HG02678 (cell line): ENCODE results near the gene SH2D1B.
"Not testable (repeated sequence)": the region's sequence is repeated elsewhere in the genome, so short reads cannot be mapped to it uniquely, and the experiment has no call there.

Experiments used
- ATAC-seq: cut with Tn5 transposase; IDR thresholded peaks from one replicate; pipeline ENCODE4 v1.9.1; 2021; ENCODE audit warnings: mild to moderate bottlenecking, moderate library complexity; ENCODE audit not compliant: unreplicated experiment

SH2D1B gene, protein sequence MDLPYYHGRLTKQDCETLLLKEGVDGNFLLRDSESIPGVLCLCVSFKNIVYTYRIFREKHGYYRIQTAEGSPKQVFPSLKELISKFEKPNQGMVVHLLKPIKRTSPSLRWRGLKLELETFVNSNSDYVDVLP

DNA sequence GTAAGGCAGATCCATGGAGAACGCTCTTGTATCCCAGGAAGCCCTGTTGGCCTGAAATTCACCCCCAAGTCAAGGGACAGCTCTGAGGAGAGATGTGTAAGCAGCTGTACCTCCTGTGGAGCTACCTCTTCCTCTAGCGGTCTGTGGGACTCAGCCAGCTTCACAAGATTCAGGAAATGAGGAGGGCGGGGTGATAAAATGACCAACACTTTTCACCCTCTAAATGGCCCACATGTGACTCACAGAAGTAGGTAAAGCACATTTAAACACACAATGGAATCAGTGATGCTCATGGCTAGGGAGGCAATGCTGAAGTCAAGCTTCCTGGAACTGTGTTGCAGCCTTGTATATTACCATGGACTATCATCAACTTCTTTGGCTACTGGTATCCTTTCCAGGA, at the start of gene SH2D1B:
Gene SH2D1B (minus strand): TSS at position 135 of the 400 bp plus-strand sequence. CDS start 120 bp downstream, at position 15.
- no peak for ATAC-seq

DNA sequence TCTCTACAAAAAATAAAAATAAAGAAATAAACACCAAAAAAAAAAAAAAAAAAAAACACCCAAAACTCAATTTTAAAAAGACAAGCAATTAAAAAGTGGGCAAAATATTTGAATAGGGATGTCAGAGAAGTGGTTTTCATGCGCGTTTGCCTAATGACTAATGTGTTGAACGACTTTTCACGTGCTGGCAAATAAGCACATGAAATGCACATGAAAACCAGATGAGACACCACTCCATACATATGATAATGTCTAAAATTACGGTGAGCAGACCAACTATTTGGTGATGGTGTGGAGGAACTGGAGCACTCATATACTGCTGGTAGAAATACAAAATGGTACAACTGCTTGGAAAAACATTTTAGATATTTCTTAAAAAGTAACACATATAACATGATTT, 46.3 kb upstream of the SH2D1B start:
- ATAC-seq, result no peak

DNA sequence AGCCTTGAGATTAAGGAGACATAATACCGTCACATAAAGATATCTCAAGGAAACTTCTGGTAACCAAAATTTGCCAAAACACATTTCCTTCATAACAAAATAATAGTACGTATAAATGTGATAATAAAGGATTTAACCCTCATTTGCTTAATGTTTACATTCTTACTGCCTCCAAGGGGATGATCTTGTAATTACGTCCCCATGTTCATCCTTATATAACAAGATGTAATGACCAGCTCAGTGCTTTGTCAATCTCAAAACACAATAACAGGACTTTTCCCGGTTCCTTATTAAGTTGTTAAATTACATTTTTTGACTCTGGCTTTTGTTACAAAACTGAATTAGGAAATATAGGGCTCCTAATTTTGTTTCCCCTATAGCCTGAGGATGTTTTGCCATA, 44.4 kb upstream of the SH2D1B start:
- ATAC-seq, result no peak

DNA sequence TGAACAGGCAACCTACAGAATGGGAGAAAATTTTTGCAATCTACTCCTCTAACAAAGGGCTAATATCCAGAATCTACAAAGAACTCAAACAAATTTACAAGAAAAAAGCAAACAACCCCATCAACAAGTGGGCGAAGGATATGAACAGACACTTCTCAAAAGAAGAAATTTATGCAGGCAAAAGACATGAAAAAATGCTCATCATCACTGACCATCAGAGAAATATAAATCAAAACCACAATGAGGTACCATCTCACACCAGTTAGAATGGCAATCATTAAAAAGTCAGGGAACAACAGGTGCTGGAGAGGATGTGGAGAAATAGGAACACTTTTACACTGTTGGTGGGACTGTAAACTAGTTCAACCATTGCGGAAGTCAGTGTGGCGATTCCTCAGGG, 42.4 kb upstream of the SH2D1B start:
- ATAC-seq, result not testable (repeated sequence)

DNA sequence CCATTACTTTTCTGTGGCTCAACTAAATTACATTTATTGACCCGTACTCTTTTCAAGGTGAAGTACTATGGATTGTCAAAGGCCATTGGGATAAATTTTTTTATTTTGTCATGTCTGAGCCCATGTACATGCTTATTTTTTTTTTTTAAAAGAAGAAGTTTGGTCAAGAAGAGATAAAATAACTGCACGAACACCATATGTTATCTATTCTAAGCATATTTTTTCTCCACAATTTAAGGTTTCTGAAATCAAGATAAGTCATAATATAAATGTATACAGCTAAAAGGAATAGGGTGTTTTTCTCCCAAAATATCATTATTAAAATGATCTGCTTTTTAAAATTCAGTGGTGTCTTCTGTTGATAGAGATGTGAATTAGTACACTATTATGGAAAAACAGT, 35.0 kb upstream of the SH2D1B start:
- no peak for ATAC-seq

DNA sequence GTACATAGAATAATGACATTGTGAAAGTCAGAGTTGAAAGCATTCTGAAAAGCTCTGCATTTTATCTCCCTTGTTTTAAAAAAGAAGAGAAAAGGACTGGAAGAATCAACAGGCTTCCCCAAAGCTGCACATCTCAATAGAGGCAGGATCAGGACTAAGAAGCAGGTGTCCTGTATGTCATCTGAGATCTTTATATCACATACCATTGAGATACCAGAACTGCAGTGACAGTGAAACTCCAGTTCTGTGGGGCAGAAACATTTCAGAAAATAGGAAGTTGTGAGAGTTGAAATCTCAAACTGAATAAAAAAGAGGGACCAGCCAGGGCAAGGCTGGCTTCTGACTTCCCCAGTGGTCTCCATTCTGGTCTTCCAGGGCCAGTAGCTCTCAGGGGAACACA, 33.0 kb upstream of the SH2D1B start:
- no peak for ATAC-seq

DNA sequence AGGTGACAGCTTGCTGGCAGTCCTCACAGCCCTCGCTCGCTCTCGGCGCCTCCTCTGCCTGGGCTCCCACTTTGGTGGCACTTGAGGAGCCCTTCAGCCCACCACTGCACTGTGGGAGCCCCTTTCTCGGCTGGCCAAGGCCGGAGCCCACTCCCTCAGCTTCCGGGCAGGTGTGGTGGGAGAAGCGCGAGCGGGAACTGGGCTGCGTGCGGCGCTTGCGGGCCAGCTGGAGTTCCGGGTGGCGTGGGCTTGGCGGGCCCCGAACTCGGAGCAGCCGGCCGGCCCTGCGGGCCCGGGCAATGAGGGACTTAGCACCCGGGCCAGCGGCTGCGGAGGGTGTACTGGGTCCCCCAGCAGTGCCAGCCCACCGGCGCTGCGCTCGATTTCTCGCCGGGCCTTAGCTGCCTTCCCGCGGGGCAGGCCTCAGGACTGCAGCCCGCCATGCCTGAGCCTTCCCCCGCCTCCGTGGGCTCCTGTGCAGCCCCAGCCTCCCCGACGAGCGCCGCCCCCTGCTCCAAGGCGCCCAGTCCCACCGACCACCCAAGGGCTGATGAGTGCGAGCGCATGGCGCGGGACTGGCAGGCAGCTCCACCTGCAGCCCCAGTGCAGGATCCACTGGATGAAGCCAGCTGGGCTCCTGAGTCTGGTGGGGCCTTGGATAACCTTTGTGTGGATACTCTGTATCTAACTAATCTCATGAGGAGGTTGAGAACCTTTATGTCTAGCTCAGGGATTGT, 21.2 kb upstream of the SH2D1B start:
- ATAC-seq, result not testable (repeated sequence)

DNA sequence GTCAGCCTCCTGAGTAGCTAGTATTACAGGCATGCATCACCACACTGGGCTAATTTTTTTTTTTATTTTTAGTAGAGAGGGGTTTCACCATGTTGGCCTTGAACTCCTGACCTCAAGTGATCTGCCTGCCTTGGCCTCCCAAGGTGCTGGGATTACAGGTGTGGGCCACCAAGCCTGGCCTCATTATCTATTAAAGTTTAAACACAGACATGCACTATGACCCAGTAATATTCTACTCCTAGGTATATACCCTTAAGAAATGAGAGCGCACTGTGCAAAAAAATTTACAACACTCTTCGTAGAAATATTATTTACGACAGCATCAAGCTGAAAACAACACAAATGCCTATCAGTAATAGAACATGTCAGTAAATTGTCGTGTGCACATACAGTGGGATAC, 18.6 kb upstream of the SH2D1B start:
- ATAC-seq, result no peak

DNA sequence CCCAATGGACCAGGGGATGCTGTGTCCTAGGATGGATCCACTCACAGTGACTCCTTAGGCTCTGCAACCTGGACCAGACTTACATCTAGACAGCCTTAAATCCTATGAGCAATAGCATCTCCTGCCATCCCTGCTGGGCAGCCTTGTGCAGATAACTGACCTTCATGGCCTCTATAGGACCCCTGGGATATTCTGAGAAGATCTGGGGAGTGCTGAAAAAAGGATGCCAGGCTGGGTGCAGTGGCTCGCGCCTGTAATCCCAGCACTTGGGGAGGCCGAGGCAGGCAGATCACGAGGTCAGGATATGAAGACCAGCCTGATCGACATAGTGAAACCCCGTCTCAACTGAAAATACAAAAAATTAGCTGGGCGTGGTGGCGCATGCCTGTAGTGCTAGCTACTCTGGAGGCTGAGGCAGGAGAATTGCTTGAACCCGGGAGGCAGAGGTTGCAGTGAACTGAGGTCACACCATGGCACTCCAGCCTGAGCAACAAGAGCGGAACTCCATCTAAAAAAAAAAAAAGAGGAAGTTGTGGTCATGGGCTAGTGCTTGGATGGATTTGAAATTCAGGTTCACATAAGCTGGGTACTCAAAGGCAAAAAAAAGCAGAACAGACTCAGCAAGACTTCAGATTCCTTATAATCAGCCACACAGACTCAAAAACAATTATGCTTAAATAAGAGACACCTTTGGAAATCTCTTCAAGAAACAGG, 10.9 kb upstream of the SH2D1B start:
- ATAC-seq, result no peak

DNA sequence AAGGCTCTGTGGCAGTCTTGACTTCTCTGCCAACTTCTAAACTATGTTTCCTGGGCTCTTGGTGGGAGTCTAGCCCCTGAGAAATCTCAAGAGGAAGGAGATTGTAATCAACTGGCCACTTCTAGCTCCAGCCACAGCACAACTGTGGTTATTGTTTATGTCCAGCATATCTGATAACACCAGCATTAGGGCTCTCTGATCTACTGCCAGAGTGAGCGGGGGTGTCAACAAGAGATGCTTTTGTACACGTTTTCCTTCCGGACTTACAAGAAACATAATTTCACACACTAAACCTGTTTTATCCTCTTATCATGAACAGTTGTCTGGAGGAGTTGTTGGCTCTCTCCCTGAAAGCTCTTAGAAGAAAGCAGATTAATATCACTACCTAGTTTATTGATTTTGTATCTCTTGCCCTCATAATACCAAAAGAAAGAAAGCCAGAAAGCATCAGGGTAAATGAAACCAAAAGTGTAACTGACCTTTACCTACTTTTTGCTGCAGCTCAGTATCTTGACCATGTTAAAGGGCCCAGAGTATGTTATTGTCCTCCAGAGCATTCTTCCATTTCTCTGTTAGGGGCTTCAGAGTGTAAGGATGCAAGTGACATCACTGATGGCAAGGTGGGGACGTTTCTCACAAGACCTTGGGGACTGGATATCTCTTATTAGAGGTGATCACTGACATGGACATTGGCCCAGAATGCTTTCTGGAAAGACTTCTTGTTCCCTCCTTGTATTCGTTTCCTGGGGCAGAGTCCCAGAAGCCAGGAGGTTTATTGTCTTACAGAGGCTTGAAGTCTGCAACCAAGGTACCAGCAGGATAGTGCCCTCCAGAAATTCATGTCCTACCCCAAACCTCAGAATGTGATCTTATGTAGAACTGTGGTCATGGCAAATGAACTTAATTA, 9.6 kb upstream of the SH2D1B start:
- ATAC-seq, result no peak

DNA sequence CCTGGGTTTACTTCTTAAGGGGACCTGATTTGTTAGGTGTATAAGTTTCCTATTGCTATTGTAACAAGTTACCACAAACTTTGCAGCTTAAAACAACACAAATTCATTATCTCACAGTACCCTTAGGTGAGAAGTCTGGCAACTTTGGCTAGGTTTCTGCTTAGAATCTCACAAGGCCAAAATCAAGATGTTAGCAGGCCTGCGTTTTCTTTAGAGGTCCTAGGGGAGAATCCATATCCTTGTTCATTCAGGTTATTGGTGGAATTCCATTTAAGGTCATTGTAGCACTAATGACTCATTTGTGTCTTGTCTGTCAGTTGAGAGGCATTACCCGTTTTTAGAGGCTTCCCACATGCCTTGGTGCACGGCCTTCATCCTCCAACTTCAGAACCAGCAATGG, 8.2 kb upstream of the SH2D1B start:
- ATAC-seq, result no peak

DNA sequence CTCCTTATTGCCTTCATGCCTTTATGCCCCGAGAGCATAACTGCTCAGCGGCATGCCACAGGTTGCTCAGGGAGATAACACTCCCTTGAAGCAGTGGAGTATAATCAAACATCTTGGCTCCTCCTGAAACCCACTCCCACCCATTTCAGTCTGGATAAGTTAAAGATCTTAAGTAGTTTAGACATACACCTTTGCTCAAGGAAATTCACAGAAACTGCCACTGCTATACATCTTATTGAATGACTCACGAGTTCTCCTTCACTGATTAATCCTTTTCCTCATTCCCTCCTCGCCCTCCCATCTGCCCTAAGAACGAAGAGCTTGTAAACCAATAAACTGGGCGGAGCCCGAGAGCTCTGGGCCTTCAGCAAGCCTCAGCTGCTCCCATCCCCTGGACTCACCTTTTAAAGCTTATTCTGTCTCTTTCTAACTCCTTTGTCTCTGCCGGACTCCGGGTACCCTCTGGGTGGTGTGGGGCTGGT, 7.6 kb upstream of the SH2D1B start:
- ATAC-seq, result not testable (repeated sequence)

DNA sequence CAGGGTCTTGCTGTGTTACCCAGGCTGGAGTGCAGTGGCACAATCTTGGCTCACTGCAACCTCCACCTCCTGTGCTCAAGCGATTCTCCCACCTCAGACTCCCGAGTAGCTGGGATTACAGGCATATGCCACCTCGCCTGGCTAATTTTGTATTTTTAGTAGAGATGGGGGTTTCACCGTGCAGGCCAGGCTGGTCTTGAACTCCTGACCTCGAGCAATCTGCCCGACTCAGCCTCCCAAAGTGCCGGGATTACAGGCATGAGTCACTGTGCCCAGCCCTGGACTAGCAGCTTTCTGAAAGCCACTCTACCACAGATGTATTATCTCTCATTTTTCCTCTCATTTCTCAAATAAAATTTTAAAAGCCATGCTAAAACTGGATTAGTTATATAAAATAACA, 6.6 kb upstream of the SH2D1B start:
- ATAC-seq, result not testable (repeated sequence)

DNA sequence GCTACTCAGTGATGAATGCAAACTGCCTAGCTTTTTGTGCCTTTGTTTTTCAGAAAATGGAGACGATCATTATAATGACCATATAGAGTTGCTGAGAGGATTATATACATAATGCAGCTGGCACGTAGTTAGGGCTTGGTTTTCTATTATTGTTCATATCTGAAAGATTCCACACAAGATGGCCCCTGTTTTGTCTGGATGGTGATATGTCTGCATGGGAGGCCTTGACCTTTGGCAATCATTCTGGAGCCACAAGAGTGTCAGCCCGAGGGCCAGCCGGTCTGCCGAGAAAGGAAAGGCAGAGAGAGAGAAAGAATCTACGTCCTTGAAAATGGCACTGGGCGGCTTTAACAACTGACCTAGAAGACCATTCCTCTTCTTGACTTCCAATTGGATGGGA, 5.7 kb upstream of the SH2D1B start:
- ATAC-seq, result no peak

DNA sequence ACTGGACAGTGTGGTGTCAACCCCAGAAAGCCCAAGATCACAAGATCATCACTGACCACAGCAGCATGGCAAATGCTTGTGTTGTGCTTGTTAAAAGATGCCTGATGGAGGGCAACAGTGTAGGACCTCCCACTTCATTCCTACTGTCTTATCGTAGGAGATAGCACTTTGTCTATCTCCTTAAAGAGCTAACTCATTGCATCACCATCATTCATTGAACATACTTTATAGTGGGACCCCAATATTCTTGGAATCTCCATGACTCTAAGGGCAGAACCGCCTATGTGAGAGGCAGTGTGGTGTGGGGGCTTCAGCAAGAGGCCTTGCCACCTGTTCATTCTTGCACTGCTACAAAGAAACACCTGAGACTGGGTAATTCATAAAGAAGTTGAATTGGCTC, 5.0 kb upstream of the SH2D1B start:
- no peak for ATAC-seq

DNA sequence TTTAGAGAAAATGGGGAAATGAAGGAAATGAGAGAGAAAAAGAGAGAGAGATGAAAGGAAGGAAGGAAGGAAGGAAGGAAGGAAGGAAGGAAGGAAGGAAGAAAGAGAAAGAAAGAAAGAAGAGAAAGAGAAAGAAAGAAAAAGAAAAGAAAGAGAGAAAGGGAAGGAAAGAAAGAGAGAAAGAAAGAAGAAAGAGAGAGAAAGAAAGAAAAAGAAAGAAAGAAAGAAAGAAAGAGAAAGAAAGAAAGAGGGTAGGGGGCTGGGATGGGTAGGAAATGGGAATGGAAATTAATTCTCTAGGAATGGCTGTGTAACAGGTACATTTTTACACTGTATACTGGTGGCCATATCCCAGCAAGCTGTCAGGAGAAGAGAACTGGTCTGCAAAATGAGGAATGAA, 4.3 kb upstream of the SH2D1B start:
- no peak for ATAC-seq

DNA sequence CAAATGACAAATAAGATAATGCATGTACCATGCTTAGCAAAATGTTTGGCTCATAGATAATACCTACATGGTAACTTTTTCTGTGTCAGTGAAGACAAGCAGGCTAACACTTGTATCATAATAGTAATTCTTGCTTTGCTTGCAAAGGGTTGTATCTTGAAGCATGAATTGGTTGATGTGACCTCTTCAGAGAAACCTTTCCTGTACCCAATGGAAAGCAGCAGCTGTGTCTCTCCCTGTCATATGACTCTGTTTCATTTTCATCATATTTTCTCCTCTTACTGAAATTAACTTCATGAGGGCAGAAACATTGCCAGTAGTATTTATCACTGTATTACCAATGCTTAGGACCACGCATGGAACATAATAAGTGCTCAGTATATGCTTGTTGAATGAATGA, 4.4 kb downstream of the SH2D1B start:
- ATAC-seq, result no peak

DNA sequence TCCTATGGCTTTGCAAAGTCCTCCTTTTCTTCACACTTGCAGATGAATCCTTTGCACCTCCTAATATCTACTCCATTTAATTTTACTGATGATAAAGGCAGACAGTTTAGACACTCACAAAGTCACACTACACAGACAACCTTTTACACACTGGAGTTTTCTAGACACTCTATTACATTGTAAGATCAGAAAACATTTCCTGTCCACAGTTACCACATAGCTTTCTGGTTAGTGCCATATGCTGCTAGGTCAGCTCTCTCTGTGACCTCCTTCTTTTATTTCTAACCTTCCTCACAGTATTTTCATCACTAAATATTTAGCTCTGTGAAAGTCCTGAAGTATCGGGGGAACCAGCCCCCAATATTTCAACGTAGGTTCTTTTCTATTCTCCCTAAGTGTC, 5.1 kb downstream of the SH2D1B start:
- no peak for ATAC-seq

DNA sequence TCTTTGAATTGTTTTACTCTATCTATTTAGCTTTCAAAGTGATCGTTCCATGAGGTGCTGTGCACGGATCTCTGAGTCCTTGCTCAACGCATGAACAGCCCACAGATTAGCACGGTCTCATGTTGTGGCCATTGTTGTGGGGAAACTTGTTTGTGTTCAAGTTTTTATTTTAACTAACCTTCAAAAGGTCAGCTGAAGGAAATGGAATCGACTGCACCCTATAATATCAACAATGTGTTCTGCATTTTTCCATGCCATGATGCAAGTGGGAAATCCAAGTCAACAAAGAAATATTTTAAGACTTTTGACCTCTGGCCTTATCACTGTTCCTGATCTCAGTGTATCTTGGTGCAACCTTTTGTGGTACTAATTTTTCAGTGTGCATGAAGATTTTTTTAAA, 6.1 kb downstream of the SH2D1B start:
- no peak for ATAC-seq

DNA sequence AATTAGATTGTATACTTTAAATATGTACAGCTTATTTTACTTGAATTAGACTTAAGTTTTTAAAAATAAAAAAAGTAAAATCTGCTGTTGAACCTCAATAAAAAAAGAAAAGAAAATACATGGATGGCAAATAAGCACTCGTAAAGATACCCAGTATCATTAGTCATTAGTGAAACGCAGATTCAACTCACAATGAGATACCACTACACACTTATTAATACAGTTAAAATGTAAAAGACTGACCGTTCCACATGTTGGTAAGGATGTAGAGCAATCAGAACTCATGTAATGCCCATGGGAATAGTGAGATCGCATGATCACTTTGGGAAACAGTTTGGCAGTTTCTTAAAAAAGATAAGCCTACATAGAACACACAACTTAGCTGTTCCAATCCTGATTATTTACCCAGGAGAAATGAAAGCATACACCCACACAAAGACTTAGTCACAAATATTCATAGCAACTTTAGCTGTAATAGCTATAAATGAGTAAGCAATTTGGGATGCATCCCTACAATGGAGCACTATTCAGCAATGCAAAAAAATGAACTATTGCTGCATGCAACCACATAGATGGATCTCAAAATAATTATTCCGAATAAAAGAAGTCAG, 7.3 kb downstream of the SH2D1B start:
- no peak for ATAC-seq
